Islet precursor cell (in vitro differentiated cells): ENCODE results near the gene EDARADD.
A peak's percentile ranks its signal among the peaks of the same experiment; 100 is the strongest.
"Not testable (repeated sequence)": the region's sequence is repeated elsewhere in the genome, so short reads cannot be mapped to it uniquely, and the experiment has no call there.

Experiments used
- DNase-seq: peaks from one replicate; pipeline ENCODE4 v3.0.0-alpha.2; 2018

Gene EDARADD

GRCh38 chr1:236450779-236451178 lies 56.7 kb downstream of the EDARADD start:
- DNase-seq = no peak

DNA sequence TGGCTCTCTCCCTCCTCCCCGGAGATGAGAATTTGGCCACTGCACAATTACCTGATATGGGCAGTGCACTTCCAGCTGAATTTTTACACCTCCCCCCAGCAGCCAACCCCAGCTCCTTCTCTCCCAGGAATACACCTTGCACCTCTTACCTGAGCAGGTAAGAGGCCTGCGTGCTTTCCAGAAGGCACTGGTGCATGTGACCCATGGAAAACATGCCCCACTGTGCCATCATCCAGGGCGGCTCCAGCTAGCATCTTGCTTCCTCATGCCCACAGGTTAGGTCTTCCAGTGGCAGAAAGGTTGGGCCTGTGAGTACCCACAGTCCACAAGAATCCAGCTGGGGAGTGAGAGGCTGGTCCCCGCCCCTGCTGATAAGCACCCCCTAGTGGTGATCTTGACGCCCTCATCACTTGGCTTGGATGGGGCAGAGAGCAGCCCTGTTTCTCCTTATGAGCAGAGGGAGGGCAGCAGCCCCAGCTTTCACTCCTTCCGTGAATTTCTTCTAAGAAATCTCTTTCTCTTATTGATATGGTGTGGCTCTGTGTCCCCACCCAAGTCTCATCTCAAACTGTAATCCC lies 57.8 kb downstream of the EDARADD start:
- peak; percentile 58 for DNase-seq

DNA sequence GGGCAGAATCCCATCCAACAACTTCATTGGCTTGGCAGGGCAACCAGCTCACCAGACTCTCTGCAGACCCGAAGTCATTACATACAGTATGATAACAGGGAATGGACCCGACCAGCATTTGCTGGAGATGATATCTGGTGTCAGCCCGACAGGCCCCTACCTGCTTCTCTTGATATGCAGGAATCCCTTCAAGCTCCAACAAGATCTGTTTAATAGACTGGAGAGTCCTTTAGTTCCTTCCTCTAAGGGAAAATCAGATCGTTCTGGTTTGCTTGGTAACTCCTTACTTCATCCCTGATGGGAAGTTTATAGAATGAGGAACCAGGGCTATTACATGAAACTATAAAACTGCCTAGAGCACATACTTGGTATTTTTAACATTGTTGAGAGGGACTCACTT lies 61.2 kb downstream of the EDARADD start:
- DNase-seq = peak; percentile 59

DNA sequence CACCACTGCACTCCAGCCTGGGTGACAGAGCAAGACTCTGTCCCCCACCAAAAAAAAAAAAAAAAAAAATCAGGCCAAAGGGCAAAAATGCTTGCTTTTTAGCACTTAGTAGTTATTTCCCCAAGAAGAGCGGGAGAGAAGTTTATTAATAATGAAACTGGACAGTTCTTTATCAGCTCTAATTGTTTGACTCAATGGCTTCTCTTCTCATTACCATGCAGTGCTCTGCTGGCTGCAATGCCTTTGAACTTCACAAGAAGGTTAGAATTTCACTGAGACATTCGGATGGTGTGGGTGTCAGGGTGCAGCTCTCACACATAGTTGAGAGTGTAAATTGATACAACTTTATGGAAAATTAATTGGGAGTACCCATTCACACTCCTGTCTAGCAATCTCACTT lies 63.7 kb downstream of the EDARADD start:
- no peak for DNase-seq

DNA sequence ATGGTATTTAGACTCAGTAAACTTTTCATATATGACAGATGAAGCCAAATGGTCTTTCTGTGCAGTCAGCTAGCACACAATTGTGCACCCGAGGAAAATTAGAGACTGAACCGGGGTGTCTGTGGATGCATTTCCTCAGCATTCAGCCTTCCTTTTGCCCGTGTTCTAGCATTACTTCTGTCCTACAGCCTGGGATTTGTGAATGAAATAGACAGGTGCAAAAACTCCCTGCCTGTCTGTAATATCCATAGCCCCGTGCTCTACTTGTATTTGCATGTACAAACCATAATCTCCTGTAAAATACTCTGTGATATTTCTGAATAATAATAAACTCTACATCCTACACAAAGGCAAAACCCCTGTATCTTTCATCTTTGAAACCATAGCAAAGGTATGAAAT lies 64.9 kb downstream of the EDARADD start:
- DNase-seq = no peak

- no peak for DNase-seq
These were observed 66.0 kb downstream of the EDARADD start for GRCh38 chr1:236460103-236460502.

DNA sequence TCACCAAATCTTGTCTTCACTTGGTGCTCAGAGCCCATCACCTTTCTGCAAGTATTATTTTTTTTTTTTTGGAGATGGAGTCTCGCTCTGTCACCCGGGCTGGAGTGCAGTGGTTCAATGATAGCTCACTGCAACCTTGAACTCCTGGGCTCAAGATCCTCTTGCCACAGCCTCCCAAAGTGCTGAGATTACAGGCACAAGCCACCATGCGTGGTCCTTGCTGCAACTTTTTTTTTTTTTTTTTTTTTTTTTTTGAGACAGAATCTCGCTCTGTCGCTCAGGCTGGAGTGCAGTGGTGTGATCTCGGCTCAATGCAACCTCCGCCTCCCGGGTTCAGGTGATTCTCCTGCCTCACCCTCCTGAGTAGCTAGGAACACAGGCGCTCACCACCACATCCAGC lies 70.1 kb downstream of the EDARADD start:
- not testable (repeated sequence) for DNase-seq

GRCh38 chr1:236465231-236465958 lies 71.3 kb downstream of the EDARADD start:
- no peak for DNase-seq

DNA sequence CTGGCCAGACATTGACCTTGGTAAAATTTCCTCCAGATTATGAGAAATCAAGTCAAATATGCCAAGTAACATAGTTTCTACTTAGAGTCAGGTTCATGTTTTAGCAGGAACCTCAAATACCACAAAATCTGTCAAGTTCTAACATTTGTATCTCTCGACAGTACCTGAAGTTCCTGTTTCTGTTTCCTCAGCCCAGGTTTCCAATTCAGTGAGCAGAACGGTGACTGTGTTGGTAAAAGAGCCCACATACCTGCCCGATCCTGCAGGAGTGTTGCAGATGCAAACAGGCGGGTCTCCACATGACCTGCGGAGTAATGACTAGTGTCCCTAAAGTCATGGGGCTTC lies 71.8 kb downstream of the EDARADD start:
- no peak for DNase-seq

DNA sequence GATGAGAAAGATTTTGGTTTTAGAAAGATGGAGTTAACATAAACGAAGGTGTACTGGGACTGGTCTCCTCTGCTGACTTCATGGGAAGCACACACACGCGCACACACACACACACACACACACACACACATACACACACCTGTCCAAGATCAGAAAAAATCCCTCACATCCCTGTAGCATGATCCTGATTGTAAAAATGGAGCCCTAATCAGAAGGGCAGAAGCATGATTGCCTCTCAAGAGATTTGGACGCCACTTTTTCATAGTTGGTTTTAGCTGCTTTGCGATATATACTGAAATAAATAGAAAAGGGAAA lies 73.2 kb downstream of the EDARADD start:
- DNase-seq = no peak

GRCh38 chr1:236468625-236469024 lies 74.5 kb downstream of the EDARADD start:
- DNase-seq = no peak

DNA sequence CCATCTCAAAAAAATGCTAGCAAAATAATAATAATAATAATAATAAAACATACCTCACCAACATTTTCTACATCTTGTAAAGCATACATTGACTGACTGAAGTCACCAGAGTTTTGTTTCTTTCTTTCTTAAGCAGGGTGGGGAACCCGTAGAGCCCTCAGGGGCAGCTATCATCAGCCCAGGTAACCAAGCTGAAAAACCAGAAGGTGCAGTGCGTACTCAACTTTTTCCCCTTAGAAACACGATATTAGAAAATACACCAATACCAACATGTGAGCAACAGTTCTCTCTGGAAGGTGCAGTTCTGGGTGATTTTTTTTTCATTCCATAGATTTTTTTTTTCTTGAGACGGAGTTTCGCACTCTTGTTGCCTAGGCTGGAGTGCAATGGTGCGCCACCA lies 75.4 kb downstream of the EDARADD start:
- no peak for DNase-seq

GRCh38 chr1:236471096-236471495 lies 77.0 kb downstream of the EDARADD start:
- DNase-seq = no peak

- no peak for DNase-seq
These were observed 77.6 kb downstream of the EDARADD start for GRCh38 chr1:236471653-236472052.

DNA sequence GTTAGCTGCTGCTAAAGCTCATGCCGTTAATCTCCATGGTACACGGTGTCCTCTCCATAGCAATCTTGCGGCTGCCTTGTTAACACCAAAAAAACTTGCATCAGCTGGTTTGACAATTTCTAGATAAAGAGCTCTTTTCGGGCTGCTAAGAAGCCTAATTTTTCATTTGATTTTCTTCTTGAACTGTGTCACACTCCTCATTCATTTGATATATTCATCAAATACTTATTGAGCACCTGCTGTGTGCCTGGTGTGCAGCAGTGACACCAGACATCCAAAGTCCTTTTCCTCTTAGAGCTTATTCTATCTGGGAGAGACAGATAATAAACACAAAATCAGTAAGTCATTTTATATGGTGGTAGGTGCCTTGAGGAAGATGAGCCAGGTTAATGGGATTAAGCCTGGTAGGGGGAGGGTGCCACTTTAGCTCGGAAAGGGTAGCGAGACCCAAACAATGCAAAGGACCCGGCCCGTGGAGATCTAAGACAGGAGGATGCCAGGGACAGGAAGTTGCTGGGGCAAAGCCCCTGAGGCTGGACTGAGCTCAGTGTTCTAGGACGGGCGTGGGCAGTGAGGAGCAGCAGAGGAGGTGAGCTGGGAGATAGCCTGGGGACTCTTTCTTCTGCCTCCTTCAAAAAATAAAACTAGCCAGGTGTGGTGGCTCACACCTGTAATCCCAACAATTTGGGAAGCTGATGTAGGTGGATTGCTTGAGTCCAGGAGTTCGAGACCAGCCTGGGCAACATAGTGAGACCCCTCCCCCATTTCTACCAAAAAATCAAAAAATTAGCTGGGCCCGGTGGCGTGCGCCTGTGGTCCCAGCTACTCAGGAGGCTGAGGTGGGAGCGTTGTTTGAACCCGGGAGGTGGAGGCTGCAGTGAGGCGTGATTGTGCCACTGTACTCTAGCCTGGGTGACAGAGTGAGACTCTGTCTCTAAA lies 79.0 kb downstream of the EDARADD start:
- no peak for DNase-seq

DNA sequence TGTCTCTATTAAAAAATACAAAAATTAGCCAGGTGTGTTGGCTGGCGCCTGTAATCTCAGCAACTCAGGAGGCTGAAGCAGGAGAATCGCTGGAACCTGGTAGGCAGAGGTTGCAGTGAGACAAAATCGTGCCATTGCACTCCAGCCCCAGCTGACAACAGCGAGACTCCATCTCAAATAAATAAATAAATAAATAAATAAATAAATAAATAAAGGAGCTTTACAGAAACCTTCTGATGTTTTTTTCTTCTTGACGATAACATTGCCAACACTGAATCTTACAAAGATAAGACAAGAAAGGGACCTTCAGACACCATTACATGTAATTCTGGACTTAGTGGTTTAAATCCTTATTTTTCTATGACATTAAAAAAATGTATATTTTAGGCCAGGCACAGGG lies 81.9 kb downstream of the EDARADD start:
- DNase-seq = no peak

DNA sequence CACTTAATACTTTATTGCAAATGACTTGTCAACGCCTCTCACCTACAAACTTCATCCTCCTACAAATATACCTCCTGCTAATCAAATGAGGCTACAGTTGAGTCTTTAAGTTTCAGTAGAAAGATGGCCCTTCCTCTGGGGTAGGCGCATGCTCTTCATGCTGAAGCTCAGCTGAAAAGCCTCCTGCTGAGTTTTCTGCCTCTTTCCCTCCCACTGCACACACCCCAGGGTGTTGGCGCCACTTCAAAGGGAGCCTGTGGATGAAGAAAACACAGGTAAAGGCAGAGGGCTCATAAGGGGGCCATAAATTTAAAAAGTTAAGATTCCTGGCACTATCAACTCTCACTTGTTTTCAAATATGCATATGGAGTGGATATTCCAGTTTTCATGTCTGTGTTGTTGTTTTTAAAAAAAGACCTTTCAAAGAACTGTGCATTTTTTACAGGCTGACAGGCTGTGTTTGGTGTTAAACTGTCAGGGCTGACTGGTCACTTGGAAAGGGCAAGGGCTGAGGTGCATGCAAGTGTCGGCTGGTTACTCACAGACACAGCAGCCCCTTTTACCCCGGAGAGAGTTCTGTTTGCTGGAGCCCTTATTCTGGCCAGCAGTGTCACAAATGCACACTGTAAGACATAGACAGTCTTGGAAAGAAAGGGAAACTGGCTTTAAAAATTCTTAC lies 86.8 kb downstream of the EDARADD start:
- DNase-seq = no peak

DNA sequence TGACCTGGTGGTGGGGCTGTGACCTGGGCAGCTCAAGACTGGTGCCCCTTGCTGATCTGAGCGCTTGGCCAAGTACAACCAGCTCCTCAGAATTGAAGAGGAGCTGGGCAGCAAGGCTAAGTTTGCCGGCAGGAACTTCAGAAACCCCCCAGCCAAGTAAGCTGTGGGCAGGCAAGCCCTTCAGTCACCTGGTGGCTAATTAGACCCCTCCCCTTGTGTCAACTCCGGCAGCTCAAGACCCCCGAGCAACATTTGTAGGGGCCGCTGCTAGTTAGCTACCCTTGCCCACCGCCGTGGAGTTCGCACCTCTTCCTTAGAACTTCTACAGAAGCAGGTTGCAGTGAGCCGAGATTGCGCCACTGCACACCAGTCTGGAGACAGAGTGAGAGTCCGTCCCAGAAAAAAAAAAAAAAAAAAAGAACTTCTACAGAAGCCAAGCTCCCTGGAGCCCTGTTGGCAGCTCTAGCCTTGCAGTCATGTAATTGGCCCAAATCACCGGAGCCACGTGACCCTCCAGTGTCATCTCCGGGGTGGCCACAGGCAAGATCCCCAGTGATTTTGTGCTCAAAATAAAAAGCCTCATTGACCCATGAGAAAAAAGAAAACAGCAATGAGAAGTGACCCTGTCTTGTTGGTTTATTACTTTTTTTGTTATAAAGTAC lies 90.4 kb downstream of the EDARADD start:
- no peak for DNase-seq

GRCh38 chr1:236486356-236487002 lies 92.4 kb downstream of the EDARADD start:
- no peak for DNase-seq

DNA sequence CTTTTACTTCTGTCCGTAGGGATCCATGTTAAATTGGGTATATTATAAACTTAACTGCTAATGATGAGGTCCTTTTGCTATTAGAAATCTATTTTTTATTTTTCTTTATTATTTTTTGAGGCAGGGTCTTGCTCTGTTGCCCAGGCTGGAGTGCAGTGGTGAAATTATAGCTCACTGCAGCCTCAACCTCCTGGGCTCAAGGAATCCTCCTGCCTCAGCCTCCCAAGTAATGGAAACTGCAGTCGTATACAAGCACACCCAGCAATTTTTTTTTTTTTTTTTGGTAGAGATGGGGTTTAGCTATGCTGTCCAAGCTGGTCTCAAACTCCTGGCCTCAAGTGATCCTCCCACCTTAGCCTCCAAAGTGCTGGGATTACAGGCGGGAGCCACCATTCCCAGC lies 95.1 kb downstream of the EDARADD start:
- not testable (repeated sequence) for DNase-seq

GRCh38 chr1:236489710-236490377 lies 95.8 kb downstream of the EDARADD start:
- no peak for DNase-seq
